HG02885 (cell line): ENCODE data around the gene CBY2.
"Not testable (repeated sequence)": the region's sequence is repeated elsewhere in the genome, so short reads cannot be mapped to it uniquely, and the experiment has no call there.

Source experiments
- ATAC-seq: cut with Tn5 transposase; IDR thresholded peaks from one replicate; pipeline ENCODE4 v1.9.1; 2021; ENCODE audit warnings: mild to moderate bottlenecking; ENCODE audit not compliant: unreplicated experiment, poor library complexity

CBY2 gene, protein sequence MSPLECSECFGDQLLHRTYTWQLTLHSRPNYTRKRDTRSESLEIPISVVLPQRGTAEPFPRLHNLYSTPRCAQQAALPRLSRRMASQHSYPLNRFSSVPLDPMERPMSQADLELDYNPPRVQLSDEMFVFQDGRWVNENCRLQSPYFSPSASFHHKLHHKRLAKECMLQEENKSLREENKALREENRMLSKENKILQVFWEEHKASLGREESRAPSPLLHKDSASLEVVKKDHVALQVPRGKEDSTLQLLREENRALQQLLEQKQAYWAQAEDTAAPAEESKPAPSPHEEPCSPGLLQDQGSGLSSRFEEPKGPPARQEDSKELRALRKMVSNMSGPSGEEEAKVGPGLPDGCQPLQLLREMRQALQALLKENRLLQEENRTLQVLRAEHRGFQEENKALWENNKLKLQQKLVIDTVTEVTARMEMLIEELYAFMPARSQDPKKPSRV

GRCh38 chr13:45702088-45702487, at the start of gene CBY2:
Gene CBY2 (plus strand): TSS chr13:45702320. CDS start chr13:45702391, 71 bp downstream.
- ATAC-seq, result no peak

DNA sequence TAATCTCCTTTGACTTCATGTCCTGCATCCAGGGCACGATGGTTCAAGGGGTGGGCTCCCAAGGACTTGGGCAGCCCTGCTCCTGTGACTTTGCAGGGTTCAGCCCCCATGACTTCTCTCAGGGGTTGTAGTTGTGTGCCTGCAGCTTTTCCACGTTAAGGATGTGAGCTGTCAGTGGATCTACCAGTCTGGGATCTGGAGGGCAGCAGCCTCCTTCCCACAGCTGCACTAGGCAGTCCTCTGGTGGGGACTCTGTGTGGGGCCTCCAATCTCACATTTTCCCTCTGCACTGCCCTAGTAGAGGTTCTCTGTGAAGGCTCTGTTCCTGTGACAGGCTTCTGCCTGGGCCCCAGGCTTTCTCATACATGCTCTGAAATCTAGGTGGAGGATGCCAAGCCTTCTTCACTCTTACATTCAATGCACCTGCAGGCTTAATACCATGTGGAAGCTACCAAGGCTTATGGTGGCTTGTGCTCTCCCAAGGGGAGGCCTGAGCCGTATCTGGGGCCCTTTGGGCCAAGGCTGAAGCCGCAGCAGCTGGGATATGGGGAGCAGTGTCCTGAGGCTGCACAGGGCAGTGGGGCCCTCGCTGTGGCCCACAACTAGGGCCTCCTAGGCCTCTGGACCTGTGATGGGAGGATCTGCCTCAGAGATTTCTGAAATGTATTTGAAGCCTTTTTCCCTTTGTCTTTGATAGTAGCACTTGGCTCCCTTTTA, 47.3 kb upstream of the CBY2 start:
- no peak for ATAC-seq

DNA sequence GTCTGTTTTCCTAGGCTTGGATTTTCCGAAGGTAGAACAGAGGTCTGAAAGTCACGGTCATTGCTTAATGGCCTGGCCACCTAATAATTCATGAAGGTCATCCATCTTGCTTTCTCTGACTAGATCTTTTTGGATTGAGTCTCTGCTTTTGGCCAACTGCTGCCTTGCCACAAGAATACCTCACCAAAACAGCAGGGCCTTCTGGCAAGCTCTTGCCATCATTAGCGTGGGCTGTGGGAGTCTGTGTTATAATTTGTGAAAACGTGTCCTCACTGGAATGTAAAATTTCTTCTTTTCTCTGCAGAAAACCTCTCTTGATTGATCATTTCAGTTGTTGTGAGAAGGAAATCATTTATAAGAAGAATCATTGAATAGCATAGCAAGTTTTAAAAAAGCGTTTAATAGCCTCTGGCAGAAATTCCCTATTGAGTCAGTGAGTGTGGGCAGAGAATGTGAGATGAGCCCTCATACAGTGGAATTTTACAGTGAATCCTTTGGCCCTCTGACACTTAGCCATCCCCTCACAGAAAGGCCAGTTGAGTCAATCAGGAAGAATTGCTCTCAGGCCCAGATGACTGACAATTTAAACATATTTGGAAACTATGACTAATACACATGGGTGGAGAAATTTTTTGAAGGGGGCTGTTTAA, 43.4 kb upstream of the CBY2 start:
- ATAC-seq, result no peak

DNA sequence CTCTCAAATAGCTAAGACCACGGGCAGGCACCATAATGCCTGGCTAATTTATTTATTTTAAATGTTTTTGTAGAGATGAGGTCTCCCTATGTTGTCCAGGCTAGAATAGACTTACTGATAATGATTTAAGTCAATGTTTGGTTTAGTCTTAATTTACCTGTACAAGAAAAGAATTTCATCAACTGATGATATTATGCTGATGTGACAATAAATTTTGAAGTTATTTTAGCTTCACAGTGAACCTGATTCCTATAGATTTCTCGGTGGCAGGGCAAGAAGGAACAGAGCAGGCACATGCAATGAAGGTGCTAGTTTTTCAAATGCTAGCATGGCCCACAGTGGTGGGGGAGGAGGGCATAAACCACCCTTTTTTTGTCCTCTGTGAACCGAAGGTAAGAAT, 42.6 kb upstream of the CBY2 start:
- no peak for ATAC-seq

DNA sequence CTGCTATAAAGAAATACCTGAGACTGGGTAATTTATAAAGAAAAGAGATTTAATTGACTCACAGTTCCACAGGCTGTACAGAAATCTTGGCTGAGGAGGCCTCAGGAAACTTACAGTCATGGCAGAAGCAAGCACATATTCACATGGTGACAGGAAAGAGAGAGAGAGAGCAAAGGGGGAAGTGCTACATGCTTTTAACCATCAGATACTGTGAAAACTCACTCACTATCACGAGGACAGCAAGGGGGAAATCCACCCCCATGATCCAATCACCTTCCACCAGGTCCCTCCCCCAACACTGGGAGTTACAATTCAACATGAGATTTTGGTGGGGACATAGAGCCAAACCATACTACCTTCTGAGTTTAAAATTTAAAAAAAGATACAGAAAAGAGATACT, 41.7 kb upstream of the CBY2 start:
- not testable (repeated sequence) for ATAC-seq

- no peak for ATAC-seq
Measured at GRCh38 chr13:45662162-45662561, 40.0 kb upstream of the CBY2 start.

DNA sequence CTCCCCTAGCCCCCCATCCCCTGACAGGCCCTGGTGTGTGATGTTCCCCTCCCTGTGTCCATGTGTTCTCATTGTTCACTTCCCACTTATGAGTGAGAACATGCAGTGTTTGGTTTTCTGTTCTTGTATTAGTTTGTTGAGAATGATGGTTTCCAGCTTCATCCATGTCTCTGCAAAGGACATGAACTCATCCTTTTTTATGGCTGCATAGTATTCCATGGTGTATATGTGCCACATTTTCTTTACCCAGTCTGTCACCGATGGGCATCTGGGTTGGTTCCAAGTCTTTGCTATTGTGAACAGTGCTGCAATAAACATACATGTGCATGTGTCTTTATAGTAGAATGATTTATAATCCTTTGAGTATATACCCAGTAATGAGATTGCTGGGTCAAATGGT, 39.2 kb upstream of the CBY2 start:
- ATAC-seq, result not testable (repeated sequence)

DNA sequence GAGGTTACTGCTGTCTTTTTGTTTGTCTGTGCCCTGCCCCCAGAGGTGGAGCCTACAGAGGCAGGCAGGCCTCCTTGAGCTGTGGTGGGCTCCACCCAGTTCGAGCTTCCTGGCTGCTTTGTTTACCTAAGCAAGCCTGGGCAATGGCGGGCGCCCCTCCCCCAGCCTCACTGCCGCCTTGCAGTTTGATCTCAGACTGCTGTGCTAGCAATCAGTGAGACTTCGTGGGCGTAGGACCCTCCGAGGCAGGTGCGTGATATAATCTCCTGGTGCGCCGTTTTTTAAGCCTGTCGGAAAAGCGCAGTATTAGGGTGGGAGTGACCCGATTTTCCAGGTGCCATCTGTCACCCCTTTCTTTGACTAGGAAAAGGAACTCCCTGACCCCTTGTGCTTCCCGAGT, 32.5 kb upstream of the CBY2 start:
- ATAC-seq, result not testable (repeated sequence)

DNA sequence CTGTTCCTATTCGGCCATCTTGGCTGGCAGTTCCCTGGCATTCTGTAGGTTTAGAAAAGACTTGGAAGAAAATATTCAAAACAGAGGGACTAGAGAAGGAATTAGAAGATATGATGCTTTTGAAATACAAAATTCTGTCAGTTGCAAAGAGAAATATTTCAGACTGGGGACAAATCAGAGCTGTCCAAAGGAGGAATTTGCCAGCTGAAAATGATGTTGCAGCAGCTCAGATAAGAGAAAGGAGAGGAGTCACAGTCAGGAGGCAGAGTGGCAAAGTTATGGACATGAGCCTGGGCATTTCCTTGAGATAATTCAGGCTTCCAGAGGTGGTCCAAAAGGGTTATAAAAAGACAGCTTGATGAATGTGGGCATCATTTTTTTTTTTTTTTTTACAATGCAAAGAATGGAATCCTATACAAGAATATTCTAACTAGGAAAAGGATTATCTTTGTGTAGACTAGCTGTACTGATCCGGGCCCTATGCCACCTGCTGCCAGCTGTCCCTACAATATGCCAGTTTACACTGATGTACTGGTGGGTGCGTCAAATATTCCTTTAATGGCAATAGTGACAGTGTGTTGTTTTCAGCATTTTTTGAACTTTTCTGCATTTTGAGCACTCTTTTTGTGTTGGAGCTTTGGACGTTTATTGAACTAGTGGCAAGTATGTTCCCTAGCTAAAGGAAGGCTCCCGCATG, 31.8 kb upstream of the CBY2 start:
- no peak for ATAC-seq

DNA sequence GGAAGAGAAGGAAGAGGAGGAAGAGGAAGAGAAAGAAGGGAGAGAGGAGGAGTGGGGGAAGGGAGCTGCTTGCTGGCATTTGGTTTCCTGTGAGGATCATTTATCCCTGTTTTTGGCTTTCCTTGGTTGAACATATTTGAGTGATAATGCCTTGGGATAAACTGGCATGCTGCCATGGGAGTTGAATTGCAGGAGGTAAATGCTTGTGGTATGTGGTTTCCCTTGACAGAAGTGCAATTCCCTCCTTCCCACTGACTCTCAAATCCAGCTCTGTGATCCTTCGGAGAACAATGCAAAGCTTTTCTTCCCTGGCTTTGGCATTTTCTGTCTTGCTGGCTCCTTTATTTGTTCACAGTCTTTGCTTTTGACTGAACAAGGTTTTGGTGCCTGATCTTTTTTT, 27.2 kb upstream of the CBY2 start:
- no peak for ATAC-seq

DNA sequence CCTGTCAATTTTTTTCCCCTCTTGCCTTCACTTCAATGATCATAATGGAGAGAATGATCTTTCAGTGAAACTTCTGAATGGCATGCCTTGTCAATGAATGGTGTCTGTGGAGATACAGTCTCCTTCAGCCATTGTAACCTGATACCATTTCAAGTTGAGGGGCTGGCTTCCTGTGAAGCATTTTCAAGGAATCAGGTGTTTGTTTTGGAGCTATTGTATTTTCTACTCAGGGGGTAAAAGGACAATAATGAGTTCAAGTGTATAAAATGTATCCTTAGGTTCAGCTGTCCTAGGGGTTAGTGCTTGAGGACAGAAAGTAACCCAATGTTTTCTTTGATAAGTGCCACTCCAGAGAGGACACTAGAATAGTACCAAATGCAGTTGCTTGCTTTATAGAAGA, 23.8 kb upstream of the CBY2 start:
- ATAC-seq, result no peak

GRCh38 chr13:45681113-45681512, 21.0 kb upstream of the CBY2 start:
- no peak for ATAC-seq

- ATAC-seq, result no peak
Measured at GRCh38 chr13:45682494-45683008, 19.6 kb upstream of the CBY2 start.

GRCh38 chr13:45683701-45684100, 18.4 kb upstream of the CBY2 start:
- ATAC-seq, result no peak

- no peak for ATAC-seq
Measured at GRCh38 chr13:45688577-45688976, 13.5 kb upstream of the CBY2 start.

GRCh38 chr13:45690636-45691035, 11.5 kb upstream of the CBY2 start:
- no peak for ATAC-seq

- no peak for ATAC-seq
Measured at GRCh38 chr13:45691251-45691650, 10.9 kb upstream of the CBY2 start.

GRCh38 chr13:45691667-45692066, 10.5 kb upstream of the CBY2 start:
- no peak for ATAC-seq

DNA sequence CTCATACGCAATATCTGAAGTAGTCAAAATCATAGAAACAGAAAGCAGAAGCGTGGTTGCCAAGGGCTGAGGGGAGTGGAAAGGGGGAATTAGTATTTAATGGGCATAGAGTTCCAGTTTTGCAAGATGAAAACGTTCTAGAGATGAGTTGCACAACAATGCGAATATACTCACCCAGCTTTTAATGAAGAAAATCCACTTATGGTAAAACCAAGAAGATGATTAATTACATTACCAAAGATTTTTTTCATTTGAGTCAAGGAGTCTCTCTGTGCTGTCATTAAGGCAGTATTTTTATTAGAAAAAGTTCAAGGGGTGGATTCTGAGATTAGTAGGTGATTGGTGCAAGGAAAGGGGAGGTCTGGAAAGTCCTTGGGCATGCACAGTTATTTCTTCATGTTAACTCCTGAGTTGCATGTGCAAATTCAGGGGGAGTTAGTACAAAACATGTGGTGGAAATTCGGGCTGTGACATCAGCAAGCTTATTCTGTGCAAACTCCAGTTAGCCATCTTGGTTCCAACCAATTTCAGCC, 6.9 kb upstream of the CBY2 start:
- peak; percentile 49 for ATAC-seq

GRCh38 chr13:45696610-45697226, 5.4 kb upstream of the CBY2 start:
- ATAC-seq, result peak; percentile 61
